GM10847 (cell line): ENCODE data around the gene NYNRIN.

Experiments used
- POLR2A ChIP-seq: IDR thresholded peaks from 2 replicates; pipeline ENCODE4 v1.6.1; 2011; ENCODE audit not compliant: insufficient read length; ENCODE audit errors: extremely low read depth

NYNRIN gene

GRCh38 chr14:24416254-24416931, 17.6 kb downstream of the NYNRIN start:
- no peak for TF ChIP-seq POLR2A

- TF ChIP-seq POLR2A, result no peak
Measured at GRCh38 chr14:24416932-24417619, 18.3 kb downstream of the NYNRIN start.

- no peak for TF ChIP-seq POLR2A
Measured at GRCh38 chr14:24417832-24418491, 19.2 kb downstream of the NYNRIN start.

GRCh38 chr14:24418492-24418873, 19.7 kb downstream of the NYNRIN start:
- TF ChIP-seq POLR2A, result no peak

GRCh38 chr14:24422261-24422660, 23.5 kb downstream of the NYNRIN start:
- TF ChIP-seq POLR2A, result no peak

GRCh38 chr14:24422694-24423601, 24.1 kb downstream of the NYNRIN start:
- no peak for TF ChIP-seq POLR2A

GRCh38 chr14:24425704-24426103, 26.9 kb downstream of the NYNRIN start:
- TF ChIP-seq POLR2A, result no peak

GRCh38 chr14:24426150-24426911, 27.5 kb downstream of the NYNRIN start:
- TF ChIP-seq POLR2A, result no peak

- TF ChIP-seq POLR2A, result no peak
Measured at GRCh38 chr14:24426912-24427536, 28.2 kb downstream of the NYNRIN start.

GRCh38 chr14:24427537-24428508, 29.0 kb downstream of the NYNRIN start:
- no peak for TF ChIP-seq POLR2A

- no peak for TF ChIP-seq POLR2A
Measured at GRCh38 chr14:24428628-24429394, 30.0 kb downstream of the NYNRIN start.
